Heart left ventricle (tissue), 16 donors: ENCODE data around the gene ZNF77. TPM values are rescaled to one million over a fixed set of nuclear protein-coding genes. Genes with fewer than 3 reads are reported as not detected.
"Not testable (repeated sequence)": the region's sequence is repeated elsewhere in the genome, so short reads cannot be mapped to it uniquely, and the experiment has no call there.

Experiments used
- ATAC-seq, 4 donors: fragments of 200-7000 bp; cut with Tn5 transposase; one replicate each; pipeline ENCODE4 v1.9.1; 2020 to 2022; ENCODE audit warnings: moderate library complexity in 4 of 4, mild to moderate bottlenecking in 3 of 4, moderate number of reproducible peaks in 1 of 4
- DNase-seq, 5 donors: peaks; one replicate each; pipeline ENCODE4 v3.0.0-alpha.2; 2020
- H3K27ac ChIP-seq, 12 donors: fragments of 200-600 bp; sonication (generic) in 4 of 12; one replicate each; pipeline versions ENCODE4 v1.5.0 to v1.8.0; 2016 to 2022; ENCODE audit warnings: mild to moderate bottlenecking in 2 of 12
- H3K27me3 ChIP-seq, 9 donors: fragments of 200-600 bp; sonication (generic) in 2 of 9; one replicate each; pipeline versions ENCODE4 v1.5.1 to v1.8.0; 2016 to 2022; ENCODE audit warnings: mild to moderate bottlenecking in 3 of 9
- H3K36me3 ChIP-seq, 9 donors: fragments of 200-600 bp; sonication (generic) in 2 of 9; one replicate each; pipeline versions ENCODE4 v1.5.0 to v1.8.0; 2018 to 2022; ENCODE audit warnings: mild to moderate bottlenecking in 2 of 9
- H3K4me1 ChIP-seq, 12 donors: fragments of 200-600 bp; sonication (generic) in 4 of 12; one replicate each; pipeline versions ENCODE4 v1.5.0 to v1.8.0; 2016 to 2022; ENCODE audit warnings: mild to moderate bottlenecking in 3 of 12
- H3K4me3 ChIP-seq, 12 donors: fragments of 200-600 bp; sonication (generic) in 4 of 12; one replicate each; pipeline versions ENCODE4 v1.5.0 to v1.8.0; 2017 to 2022; ENCODE audit warnings: mild to moderate bottlenecking in 9 of 12, moderate library complexity in 4 of 12
- H3K9me3 ChIP-seq, 12 donors: fragments of 200-600 bp; sonication (generic) in 4 of 12; one replicate each; pipeline versions ENCODE4 v1.5.0 to v1.8.0; 2016 to 2022; ENCODE audit warnings: mild to moderate bottlenecking in 1 of 12
- POLR2A ChIP-seq, 2 donors: fragments of 450-650 bp; IDR thresholded peaks; one replicate each; pipeline ENCODE4 v1.6.1; 2017; ENCODE audit warnings: antibody characterized with exemption in 2 of 2, mild to moderate bottlenecking in 2 of 2, moderate library complexity in 2 of 2
- WGBS, 4 donors: extraction: QIAGEN DNeasy Blood & Tissue Kit in 2 of 4; methylation state at CpG; one replicate each; pipeline versions ENCODE4 v1.1.5 to v1.1.7; 2013 to 2018; 5-methylcytosine and 5-hydroxymethylcytosine counted together
- intact Hi-C, 10 donors: fragments of 100-400 bp; cut with DNase I; formaldehyde crosslinking; loops; one replicate each; pipeline versions ENCODE4 v1.11.1 to v1.14.2; 2022
- long read RNA-seq, 3 donors: library from polyadenylated mRNA; unstranded; transcript quantifications; one replicate each; pipeline ENCODE4 v2.0.0, GENCODE V29; 2020 to 2021
- polyA plus RNA-seq, 2 donors: library from polyadenylated mRNA; stranded (reverse); fragments of 200-250 nt; gene quantifications; one replicate each; pipeline ENCODE4 v1.2.3, GENCODE V29; 2013
- total RNA-seq, 9 donors: library from RNA; depleted of rRNA in 2 of 9; stranded (reverse); fragments of >200 nt in 2 of 9; fragmentation: NEBNext Ultra II Directional in 3 of 9; extraction: Animal tissue kit (Norgen Biotek cat#: 25700) in 3 of 9; gene quantifications; one replicate each; pipeline versions ENCODE4 v1.1.0 to v1.2.4, GENCODE V29; 2016 to 2023
- TF ChIP-seq, protein P1 (sequence below), 12 donors: fragments of 200-600 bp; sonication (generic) in 4 of 12; IDR thresholded peaks; one replicate each; pipeline versions ENCODE4 v1.5.0 to v1.8.0; 2018 to 2022; ENCODE audit warnings: antibody characterized with exemption in 12 of 12, mild to moderate bottlenecking in 5 of 12
- donor health status: ischemic (EF 13 %, LVEDD 7.1; RV severe dilation, severe dysfunction).
- donor health status: healthy with polysubstance abuse.
- donor health status: DM: no; HTN: yes; CAD: no.
- donor health status: DM: no; HTN: no; CAD: no.
- donor health status: ischemic (EF 25% LVEDD 6.9; RV normal size, moderate dysfunction).
- donor health status: ischemic (EF 25% LVEDD 5.7; RV mildly dilated, moderate dysfunction).
- donor health status: healthy.
- donor health status: DM: yes; HTN: yes; CAD: no.
- donor health status: ischemic (EF 35%, LVEDD 5.7; RV mildly dilated, moderate dysfunction).
- donor health status: nonischemic (EF 11% LVEDD 7.7; RV severe dilation, severe dysfunction).
- donor health status: DM: yes; HTN: yes; CAD: no.
- donor health status: PGD.
- donor health status: ischemic (EF 29% LVEDD 5.4; RV normal size, mild dysfunction).
- donor health status: nonischemic (EF 23%, LVEDD 6.1; RV moderate dilation, normal function).

Gene ZNF77
- total RNA-seq (1 to 10 TPM; 1.8 to 3.2 (median 2.3) TPM), polyA plus RNA-seq (1 to 10 TPM; 1.7 to 2.5 TPM)
- long read RNA-seq, donor 1, partial matches to known transcripts, result 0 of 1 reads
- long read RNA-seq, donor 1, other reads (novel, unspliced or antisense), result 0 of 1 reads
- long read RNA-seq, donor 2, transcript ZNF77-201 (4 exons, 2,002 nt), result major isoform, 6 of 7 reads
- long read RNA-seq, donor 2, partial matches to known transcripts, result 0 of 7 reads
- long read RNA-seq, donor 2, other reads (novel, unspliced or antisense), result 1 of 7 reads
- long read RNA-seq, donor 3, partial matches to known transcripts, result 0 of 3 reads
- long read RNA-seq, donor 3, other reads (novel, unspliced or antisense), result 1 of 3 reads

DNA sequence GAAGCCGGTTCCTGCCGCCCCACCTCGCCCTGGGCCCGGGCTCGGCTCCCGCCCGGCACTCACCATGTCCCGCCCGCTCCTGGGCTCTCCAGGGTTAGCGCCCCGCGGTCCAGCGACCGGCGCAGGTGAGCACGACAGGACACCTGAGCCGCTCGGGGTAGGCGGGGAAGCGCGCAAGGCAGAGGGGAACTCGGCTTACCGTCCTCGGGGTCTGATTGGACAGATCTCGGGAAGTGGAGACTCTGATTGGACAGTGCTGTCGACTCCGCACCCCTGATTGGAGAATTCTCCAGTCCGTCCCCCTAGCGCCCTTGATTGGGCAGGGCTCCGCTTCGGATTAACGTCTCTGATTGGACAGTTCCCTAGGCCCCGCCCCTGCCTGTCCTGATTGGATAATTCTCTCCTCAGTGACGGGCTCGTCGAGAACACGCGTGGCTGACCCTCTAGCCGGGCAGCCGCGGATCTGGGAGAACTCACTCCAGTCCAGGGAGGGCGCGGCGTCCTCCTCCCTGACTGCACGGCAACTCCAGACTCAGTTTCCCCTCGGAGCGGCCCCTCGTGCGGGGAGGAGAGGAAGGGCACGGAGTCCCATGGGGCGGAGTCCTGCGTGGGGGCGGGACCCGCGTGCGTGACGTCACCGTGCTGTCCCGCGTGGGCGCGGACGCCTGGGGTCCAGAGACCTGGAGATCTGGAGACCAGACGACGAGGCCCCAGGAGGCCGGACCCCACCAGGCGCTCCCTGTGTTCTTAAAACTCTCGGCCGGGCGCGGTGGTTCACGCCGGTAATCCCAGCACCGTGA is at the start of gene ZNF77:
Gene ZNF77, minus strand, starts transcription at position 197 of the 800 bp plus-strand sequence. Its CDS starts 131 bp downstream, at position 66.
- peaks cover 0 to 29% (median 20%) of the 10 kb centered on the region in 12 donors for H3K4me1 ChIP-seq
- WGBS, 4 donors, result 1 to 3% (median 2%) methylated on average over 36 to 74 of the region's 74 CpGs
- DNase-seq, result peak; percentile 97 to 99 (median 99)
- no peaks in the 10 kb centered on the region for H3K9me3 ChIP-seq
- TF ChIP-seq, protein P1, sequence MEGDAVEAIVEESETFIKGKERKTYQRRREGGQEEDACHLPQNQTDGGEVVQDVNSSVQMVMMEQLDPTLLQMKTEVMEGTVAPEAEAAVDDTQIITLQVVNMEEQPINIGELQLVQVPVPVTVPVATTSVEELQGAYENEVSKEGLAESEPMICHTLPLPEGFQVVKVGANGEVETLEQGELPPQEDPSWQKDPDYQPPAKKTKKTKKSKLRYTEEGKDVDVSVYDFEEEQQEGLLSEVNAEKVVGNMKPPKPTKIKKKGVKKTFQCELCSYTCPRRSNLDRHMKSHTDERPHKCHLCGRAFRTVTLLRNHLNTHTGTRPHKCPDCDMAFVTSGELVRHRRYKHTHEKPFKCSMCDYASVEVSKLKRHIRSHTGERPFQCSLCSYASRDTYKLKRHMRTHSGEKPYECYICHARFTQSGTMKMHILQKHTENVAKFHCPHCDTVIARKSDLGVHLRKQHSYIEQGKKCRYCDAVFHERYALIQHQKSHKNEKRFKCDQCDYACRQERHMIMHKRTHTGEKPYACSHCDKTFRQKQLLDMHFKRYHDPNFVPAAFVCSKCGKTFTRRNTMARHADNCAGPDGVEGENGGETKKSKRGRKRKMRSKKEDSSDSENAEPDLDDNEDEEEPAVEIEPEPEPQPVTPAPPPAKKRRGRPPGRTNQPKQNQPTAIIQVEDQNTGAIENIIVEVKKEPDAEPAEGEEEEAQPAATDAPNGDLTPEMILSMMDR (IDR thresholded peaks at IDR 0.05), result no peak
- peak in 1 of 2 donors; percentile 19 for TF ChIP-seq POLR2A (IDR thresholded peaks at IDR 0.05)
- ATAC-seq, result peak; percentile 98 to 100 (median 99)
- intact Hi-C loops, result loop anchor here (2.0 to 10.0 kb wide), 5 partner anchors 43 to 103 kb away; partner anchors contain the start of genes ZNF57 (in 9 of the 10) and ZNF555 (in 1 of the 10)
- H3K36me3 ChIP-seq, result no peaks in the 10 kb centered on the region
- peak within 1 kb of the TSS; percentile 38 to 99 (median 80) for H3K4me3 ChIP-seq
- no peaks in the 10 kb centered on the region for H3K27me3 ChIP-seq
- peak within 1 kb of the TSS; percentile 33 to 97 (median 90) for H3K27ac ChIP-seq

DNA sequence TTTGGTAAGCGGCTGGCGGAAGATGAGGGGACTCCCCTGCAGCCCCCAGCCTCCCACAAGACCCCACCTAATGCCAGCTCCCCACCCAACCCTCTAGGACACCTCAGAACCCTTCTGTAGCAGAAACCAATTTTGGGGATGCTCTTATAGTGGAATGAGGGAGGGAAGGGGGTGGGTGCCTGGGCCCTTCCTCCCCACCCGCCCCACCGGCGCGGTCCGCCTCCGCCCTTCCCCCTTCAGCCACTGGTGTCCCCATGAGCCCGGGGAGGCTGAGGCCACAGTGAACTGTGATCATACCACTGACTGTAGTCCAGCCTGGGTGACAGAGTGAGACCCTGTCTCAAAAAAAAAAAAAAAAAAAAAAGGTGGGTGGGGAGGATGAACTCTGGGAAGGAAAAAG is 48.8 kb upstream of the ZNF77 start:
- H3K27ac ChIP-seq, result no peak overlapping the region
- WGBS, 4 donors, result 52 to 66% (median 59%) methylated on average over 7 to 9 of the region's 9 CpGs
- no peak for DNase-seq
- no peak for ATAC-seq
- H3K4me1 ChIP-seq, result no peaks in the 10 kb centered on the region
- no peaks in the 10 kb centered on the region for H3K27me3 ChIP-seq
- intact Hi-C loops, result no loop called here
- H3K4me3 ChIP-seq, result no peak overlapping the region
- peaks cover 0 to 10% (median 2%) of the 10 kb centered on the region in 9 donors for H3K36me3 ChIP-seq
- TF ChIP-seq POLR2A (IDR thresholded peaks at IDR 0.05), result no peak
- TF ChIP-seq, protein P1 (IDR thresholded peaks at IDR 0.05), result no peak
- no peaks in the 10 kb centered on the region for H3K9me3 ChIP-seq

DNA sequence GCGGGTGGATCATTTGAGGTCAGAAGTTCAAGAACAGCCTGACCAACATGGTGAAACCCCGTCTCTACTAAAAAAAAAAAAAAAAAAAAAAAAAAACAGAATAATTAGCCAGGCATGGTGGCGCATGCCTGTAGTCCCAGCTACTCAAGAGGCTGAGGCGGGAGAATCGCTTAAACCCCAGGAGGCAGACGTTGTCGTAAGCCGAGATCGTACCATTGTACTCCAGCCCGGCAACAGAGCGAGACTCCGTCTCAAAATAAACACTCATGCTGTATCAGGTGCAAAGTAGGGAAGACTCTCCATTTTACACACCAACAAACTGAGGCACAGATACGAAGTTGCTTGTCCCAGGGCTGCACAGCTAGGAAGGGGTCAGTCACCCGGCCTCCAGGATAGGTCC is 48.2 kb upstream of the ZNF77 start:
- Histone ChIP-seq H3K27ac (no peak overlapping the region), H3K4me1 (no peaks in the 10 kb centered on the region), H3K9me3 (no peaks in the 10 kb centered on the region), H3K36me3 (peaks cover 0 to 8% (median 0%) of the 10 kb centered on the region in 9 donors), H3K27me3 (no peaks in the 10 kb centered on the region), H3K4me3 (no peak overlapping the region)
- no peak for ATAC-seq
- no peak for TF ChIP-seq POLR2A (IDR thresholded peaks at IDR 0.05)
- TF ChIP-seq, protein P1 (IDR thresholded peaks at IDR 0.05), result no peak
- intact Hi-C loops, result no loop called here
- no peak for DNase-seq
- 71 to 82% (median 75%) methylated on average over 14 of the region's 14 CpGs for WGBS, 4 donors

DNA sequence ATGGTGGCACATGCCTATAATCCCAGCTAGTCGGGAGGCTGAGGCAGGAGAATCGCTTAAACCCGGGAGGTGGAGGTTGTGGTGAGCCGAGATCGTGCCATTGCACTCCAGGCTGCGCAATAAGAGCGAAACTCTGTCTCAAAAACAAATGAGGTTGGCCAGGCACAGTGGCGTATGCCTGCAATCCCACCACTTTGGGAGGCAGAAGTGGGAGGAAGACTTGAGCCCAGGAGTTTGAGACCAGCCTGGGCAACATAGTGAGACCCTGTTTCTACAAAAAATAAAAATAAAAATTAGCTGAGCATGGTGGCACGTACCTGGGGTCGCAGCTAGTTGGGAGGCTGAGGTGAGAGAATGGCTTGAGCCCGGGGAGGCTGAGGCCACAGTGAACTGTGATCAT is 47.6 kb upstream of the ZNF77 start:
- H3K4me3 ChIP-seq, H3K27ac ChIP-seq, H3K9me3 ChIP-seq, DNase-seq, H3K4me1 ChIP-seq, ATAC-seq, intact Hi-C loops, H3K27me3 ChIP-seq, H3K36me3 ChIP-seq: not testable (repeated sequence)
- WGBS, 4 donors, result 91 to 94% (median 92%) methylated on average over 11 of the region's 11 CpGs
